K562 (cell line): Measurements from ENCODE around the gene ETAA1. TPM values are rescaled to one million over a fixed set of nuclear protein-coding genes. Genes with fewer than 3 reads are reported as not detected.

Experiments
- JUN ChIP-seq, 2 experiments: sonication (generic) in 1 of 2; formaldehyde crosslinking in 1 of 2; IDR thresholded peaks; 2 replicates each; pipeline versions ENCODE4 v1.6.1 to v1.8.0; 2012 to 2022; ENCODE audit warnings: borderline replicate concordance in 2 of 2, mild to moderate bottlenecking in 2 of 2, improper control_type of control experiment in 1 of 2, low read depth in 1 of 2, low read length in 1 of 2, missing genetic modification reagents in 1 of 2
- KHSRP ChIP-seq: fragments of 450-650 bp; IDR thresholded peaks from 2 replicates; pipeline ENCODE4 v1.6.1; 2017
- MNT ChIP-seq, 2 experiments: fragments of 450-650 bp; conservative IDR thresholded peaks; 2 replicates each; pipeline ENCODE4 v1.6.1; 2017; ENCODE audit warnings: mild to moderate bottlenecking in 2 of 2, moderate library complexity in 2 of 2
- NCOA1 ChIP-seq: fragments of 450-650 bp; IDR thresholded peaks from 2 replicates; pipeline ENCODE4 v1.6.1; 2016; ENCODE audit warnings: low read depth
- NFIX ChIP-seq: fragments of 250-450 bp; sonication (Bioruptor Pico); IDR thresholded peaks from 2 replicates; pipeline ENCODE4 v1.4.0; 2020; ENCODE audit warnings: low read depth, mild to moderate bottlenecking, moderate library complexity
- PCBP1 ChIP-seq: fragments of 200-400 bp; formaldehyde crosslinking; IDR thresholded peaks from 2 replicates; pipeline ENCODE4 v1.6.1; 2018; ENCODE audit warnings: mild to moderate bottlenecking, low read depth, low read length; ENCODE audit not compliant: poor library complexity, severe bottlenecking
- RBM39 ChIP-seq: fragments of 200-400 bp; formaldehyde crosslinking; optimal IDR thresholded peaks from 2 replicates; pipeline ENCODE3; 2018; ENCODE audit warnings: low read depth, low read length
- SRSF7 ChIP-seq: fragments of 200-400 bp; formaldehyde crosslinking; optimal IDR thresholded peaks from 2 replicates; pipeline ENCODE3; 2017; ENCODE audit warnings: mild to moderate bottlenecking, low read depth, low read length
- WHSC1 ChIP-seq: IDR thresholded peaks from one replicate; pipeline ENCODE4 v1.6.1; 2012; ENCODE audit warnings: low read length, control low read depth, inconsistent platforms
- ZNF518B ChIP-seq: fragments of 250-450 bp; sonication (Bioruptor Pico); IDR thresholded peaks from 2 replicates; pipeline ENCODE4 v1.5.0; 2021; ENCODE audit warnings: mild to moderate bottlenecking, moderate library complexity
- polyA plus RNA-seq, 8 experiments: library from polyadenylated mRNA; depleted of rRNA in 4 of 8; stranded (reverse) in 5 of 8; unstranded in 3 of 8; fragments of >200 nt; fragmentation: Nextera tagmentation in 2 of 8; fragmentation: Illumina TruSeq in 1 of 8; extraction: Ambion mirVana in 2 of 8; extraction: Trizol in 1 of 8; gene quantifications; 2 replicates each; pipeline versions ENCODE4 v1.2.1 to v1.2.3, GENCODE V29; 2011 to 2014; ENCODE audit warnings: inconsistent platforms in 1 of 8, missing spikeins in 1 of 8
- total RNA-seq, 7 experiments: library from RNA; depleted of rRNA in 6 of 7; stranded (reverse); fragments of >200 nt in 6 of 7; fragmentation: Illumina TruSeq in 2 of 7; extraction: Trizol in 2 of 7; gene quantifications; 2 replicates each; pipeline versions ENCODE4 v1.2.1 to v1.2.3, GENCODE V29; 2011 to 2021; ENCODE audit warnings: low replicate concordance in 1 of 7

ETAA1 gene
- total and polyA plus RNA-seq, 9 of the 15 experiments (the other 6 are each of a cell fraction or from before 2014, with no cell fraction given), result 2.7 to 17.4 (median 10.5) TPM

- TF ChIP-seq ZNF518B, result no peak
- no peak for TF ChIP-seq MNT (conservative IDR thresholded peaks at IDR 0.05)
- no peak for TF ChIP-seq WHSC1
- no peak for TF ChIP-seq SRSF7
- no peak for TF ChIP-seq NCOA1
- no peak for TF ChIP-seq JUN (IDR thresholded peaks at IDR 0.05; ENCODE audit: borderline replicate concordance, low read depth, low read length)
- TF ChIP-seq JUN (CRISPR knock-in tag; IDR thresholded peaks at IDR 0.05; ENCODE audit: borderline replicate concordance), result no peak
- TF ChIP-seq KHSRP, result no peak
- no peak for TF ChIP-seq RBM39
- TF ChIP-seq NFIX, result no peak
- TF ChIP-seq PCBP1, result no peak
These were observed 40.0 kb downstream of the ETAA1 start (continued) for GRCh38 chr2:67437114-67437513.
